HG03064 (cell line): ENCODE measurements around the gene SNCAIP.
"Not testable (repeated sequence)": the region's sequence is repeated elsewhere in the genome, so short reads cannot be mapped to it uniquely, and the experiment has no call there.

ENCODE experiments used
- ATAC-seq: cut with Tn5 transposase; IDR thresholded peaks from one replicate; pipeline ENCODE4 v1.9.1; 2021; ENCODE audit warnings: low read depth; ENCODE audit not compliant: unreplicated experiment

SNCAIP gene

DNA sequence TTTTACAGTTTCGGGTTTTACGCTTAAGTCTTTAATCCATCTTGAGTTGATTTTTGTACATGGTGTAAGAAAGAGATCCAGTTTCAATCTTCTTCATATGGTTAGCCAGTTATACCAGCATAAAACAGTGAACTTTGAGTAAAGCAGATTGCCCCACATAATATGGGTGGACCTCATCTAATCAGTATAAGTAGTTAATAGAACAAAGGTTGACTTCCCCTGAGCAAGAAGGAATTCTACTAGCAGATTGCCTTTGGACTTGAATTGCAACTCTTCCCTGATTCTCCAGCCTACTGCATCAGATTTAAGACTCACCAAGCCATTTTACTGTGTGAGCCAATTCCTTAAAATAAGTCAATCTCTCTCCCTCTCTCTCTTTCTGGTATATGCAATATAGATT is 173.2 kb downstream of the SNCAIP start:
- ATAC-seq, result no peak

DNA sequence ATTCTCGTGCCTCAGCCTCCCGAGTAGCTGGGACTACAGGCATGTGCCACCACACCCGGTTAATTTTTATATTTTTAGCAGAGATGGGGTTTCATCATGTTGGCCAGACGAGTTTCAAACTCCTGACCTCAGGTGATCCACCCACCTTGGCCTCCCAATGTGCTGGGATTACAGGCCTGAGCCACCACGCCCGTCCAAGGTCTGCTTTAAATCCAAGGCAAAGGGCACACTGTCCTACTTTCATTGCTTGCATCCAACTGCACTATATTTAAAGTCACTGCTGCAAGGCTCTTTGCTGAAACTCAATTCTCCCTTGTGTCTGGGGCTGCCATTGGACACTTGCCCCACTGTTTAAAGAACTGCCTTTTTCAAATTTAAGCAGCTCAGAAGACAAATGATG is 174.6 kb downstream of the SNCAIP start:
- not testable (repeated sequence) for ATAC-seq

- no peak for ATAC-seq
Observed at GRCh38 chr5:122490718-122491117, 178.7 kb downstream of the SNCAIP start.

DNA sequence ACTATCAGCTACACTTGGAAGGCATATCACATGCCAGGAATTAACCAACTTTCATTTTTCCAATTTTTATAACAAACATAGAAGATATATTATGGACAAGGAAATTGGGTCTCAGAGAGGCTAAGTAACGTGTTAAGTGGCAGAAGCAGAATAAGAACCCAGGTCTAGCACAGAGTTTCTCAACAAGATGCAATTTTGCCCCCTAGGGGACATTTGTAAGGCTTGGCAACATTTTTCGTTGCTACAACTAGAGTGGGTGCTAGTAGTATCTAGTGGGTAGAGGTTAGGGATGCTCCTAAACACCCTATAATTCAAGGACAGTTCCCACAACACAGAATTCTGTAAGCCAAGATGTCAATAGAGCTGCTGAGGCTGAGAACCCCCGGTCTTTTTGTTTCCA is 180.6 kb downstream of the SNCAIP start:
- no peak for ATAC-seq

- ATAC-seq, result no peak
Observed at GRCh38 chr5:122493091-122494021, 181.3 kb downstream of the SNCAIP start.

DNA sequence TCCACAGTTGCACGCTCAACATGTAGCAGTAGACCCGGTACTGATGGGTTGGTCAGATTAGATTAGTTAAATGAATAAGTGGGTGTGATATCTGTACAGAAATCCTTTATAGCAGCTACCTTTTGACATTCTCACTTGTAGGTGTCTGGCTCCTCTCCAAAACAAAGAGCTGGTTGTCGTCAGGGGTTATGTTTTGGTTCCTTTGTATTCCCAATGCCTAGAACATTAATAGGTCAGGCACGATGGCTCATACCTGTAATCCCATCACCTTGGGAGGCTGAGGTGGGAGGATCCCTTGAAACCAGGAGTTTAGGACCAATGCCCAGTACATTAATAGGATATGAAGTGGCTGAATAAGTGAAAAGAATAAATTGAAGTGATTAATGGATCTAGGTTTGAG is 182.1 kb downstream of the SNCAIP start:
- no peak for ATAC-seq

GRCh38 chr5:122498163-122498562 is 186.1 kb downstream of the SNCAIP start:
- no peak for ATAC-seq

- no peak for ATAC-seq
Observed at GRCh38 chr5:122499585-122499984, 187.5 kb downstream of the SNCAIP start.

DNA sequence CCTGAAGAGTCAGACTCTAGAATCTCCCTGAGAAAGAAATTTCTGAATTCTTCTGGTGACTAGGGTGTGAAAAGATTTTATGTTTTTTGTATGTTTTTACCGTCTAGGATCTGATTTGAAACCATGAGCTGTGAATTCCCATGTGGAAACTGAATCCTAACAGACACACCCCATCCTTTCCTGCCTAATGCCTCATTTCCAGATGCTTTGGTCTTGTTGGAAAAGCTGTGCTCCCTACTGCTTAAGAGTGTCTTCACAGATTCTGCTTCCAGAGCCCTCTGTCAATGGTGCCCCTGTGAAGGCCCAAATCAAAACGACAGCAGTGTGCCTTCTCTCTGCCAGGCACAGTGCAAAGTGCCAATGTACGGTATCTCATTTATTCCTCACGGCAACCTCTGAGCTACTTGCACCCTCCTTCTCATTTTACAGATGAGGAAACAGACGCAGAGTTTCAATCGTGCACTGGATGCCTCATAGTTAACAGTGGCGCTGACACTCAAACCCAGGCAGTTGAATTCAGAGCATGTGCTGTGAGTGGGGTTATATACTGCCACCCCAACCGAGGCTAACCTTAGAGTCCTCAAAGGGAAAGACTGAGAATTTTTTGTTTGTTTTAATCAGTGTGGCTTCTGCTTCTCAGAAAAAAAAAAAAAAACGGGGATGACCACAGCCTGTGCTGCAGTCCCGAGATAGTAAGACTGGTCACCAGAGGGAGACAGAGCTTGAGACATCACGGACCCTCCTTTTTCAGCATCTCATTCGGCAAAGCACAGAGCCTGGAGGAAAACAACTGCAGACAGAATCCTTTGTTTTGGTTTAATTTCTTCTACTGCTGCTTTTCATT is 188.4 kb downstream of the SNCAIP start:
- no peak for ATAC-seq

DNA sequence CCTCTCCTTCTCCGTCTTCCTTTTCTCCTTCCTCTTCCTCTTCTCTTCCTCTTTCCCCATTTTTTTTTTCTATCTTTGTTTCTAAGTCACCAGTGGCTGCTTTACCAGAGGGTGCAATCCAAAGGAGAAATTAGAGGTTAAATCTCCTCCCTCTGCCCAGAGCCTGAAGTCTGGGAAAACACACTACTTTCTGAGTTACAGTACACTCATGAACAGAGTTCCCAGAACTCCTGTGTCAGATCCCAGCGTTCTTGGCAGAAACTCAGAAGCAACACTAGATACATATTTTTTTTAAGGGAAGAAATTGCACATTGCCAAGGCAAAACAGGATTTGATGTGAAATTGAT is 189.0 kb downstream of the SNCAIP start:
- ATAC-seq, result no peak

GRCh38 chr5:122507045-122507444 is 195.0 kb downstream of the SNCAIP start:
- ATAC-seq, result no peak

DNA sequence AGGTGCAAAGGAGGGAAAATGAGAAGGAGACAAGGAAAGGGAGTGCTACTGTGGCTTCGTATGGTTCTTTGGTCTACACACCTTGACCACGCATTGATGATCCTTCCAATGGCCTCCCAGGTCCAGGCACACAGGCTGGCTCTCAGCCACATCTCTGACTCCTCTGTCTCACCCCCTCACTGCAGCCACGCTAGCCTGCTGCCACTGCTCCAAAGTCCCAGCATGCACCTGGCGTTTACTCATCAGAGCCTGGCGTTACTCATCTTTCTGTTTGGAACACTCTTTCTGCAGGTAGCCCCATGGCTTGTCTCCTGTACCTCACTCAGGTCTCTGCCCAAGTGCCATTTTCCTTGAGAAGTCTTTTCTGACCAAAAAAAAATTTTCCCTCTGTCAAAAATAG is 195.5 kb downstream of the SNCAIP start:
- ATAC-seq, result no peak

- no peak for ATAC-seq
Observed at GRCh38 chr5:122508623-122509022, 196.6 kb downstream of the SNCAIP start.
